NCI-H510A (cell line): ENCODE data around the gene IMPG2.

Experiments used
- DNase-seq: peaks from one replicate; lab custom pipeline; 2025; lab: John Stamatoyannopoulos, UW

The IMPG2 gene

GRCh38 chr3:101184111-101184510, 136.3 kb downstream of the IMPG2 start:
- no peak for DNase-seq

DNA sequence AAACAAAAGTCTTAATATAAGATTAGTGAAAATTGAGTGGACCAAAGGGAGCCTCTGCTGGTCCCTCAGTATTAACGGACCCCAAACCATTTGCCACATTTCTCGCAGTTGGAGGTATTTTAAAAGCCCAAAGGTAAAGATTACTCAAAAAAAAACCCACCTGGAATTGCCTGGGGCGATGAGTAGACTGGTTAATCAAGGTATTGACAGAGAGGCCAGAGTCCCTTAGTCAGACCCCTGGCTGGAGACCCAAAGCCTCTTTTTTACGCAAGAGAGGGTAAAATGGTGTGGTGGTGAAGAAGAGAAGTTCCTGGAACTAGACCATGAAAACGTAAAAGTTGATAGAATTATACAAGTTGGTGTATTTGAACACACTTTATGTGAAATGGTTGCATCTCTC, 137.2 kb downstream of the IMPG2 start:
- DNase-seq: no peak

DNA sequence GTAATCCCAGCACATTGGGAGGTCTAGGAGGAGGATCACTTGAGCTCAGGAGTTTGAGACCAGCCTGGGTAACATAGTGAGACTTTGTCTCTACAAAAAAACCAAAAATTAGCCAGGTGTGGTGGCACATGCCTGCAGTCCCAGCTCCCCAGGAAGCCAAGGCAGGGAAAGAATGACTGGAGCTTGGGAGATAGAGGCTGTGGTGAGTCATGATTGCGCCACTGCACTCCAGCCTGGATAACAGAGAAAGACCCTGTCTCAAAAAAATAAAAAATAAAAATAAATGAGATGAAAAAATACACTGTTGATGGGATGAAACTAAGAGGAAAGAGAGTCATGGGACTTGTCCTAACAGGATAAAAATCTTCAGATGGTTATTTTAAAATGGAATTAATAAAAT, 137.6 kb downstream of the IMPG2 start:
- DNase-seq: no peak

GRCh38 chr3:101181801-101182200, 138.6 kb downstream of the IMPG2 start:
- no peak for DNase-seq

DNA sequence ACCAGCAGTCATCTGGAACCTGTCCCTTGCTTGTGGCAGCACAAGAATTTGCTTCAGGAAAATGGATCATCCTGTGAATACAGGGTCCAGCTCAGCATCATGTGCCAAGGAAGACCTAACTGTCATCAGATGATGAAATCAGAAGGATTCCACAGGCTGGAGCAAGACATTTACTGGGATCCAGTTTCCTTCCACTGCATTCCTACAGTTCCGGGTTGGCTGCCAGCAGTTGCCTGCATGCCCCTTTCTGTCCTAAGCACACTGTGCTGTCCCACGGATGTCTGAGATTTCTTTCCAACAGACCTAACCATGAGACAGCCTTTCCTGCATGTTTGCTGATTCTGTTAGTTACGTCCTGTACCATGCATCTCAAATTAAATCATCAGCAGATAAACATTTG, 140.7 kb downstream of the IMPG2 start:
- DNase-seq: no peak

DNA sequence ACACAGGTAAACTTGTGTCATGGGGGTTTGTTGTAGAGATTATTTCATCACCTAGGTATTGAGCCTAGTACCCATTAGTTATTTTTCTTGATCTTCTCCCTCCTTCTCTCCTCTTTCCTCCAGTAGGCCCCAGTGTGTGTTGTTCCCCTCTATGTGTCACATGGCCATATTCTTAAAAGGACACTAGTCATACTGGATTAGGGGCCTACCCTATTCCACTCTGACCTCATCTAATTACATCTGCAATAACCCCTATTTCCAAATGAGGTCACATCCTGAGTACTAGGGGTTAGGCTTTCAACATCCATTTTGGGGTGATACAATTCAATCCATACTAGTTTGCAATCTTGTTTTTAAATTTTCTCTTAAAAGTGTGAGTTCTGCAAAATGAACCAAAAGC, 142.8 kb downstream of the IMPG2 start:
- no peak for DNase-seq
